GM12873 (cell line): ENCODE measurements around the gene GIMD1.

Source experiments
- TF ChIP-seq, protein P1 (sequence below): IDR thresholded peaks from 2 replicates; pipeline ENCODE4 v1.5.1; 2012; ENCODE audit warnings: low read depth, mild to moderate bottlenecking, moderate library complexity, low read length, control low read depth; ENCODE audit not compliant: insufficient read depth; ENCODE audit errors: missing control alignments

Gene GIMD1

DNA sequence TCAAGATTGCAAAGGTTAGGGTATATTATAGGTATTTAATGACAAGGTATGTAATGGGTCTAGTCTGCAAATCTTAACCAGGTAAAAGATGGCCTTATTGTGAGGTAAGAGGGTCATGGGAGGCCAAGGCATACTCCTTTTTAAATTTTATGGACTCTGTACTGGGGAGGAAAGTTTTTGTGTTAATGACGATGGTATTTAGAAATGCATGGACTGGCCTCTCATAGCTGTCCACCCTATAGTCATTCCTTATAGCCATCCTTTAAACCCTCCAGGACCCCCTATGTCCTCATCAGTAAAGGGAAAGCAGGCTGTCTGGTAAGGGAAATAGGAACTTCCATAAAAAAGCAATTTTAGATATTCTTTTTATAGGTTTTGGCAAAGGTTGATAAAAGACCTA lies 50.8 kb downstream of the GIMD1 start:
- TF ChIP-seq, protein P1, sequence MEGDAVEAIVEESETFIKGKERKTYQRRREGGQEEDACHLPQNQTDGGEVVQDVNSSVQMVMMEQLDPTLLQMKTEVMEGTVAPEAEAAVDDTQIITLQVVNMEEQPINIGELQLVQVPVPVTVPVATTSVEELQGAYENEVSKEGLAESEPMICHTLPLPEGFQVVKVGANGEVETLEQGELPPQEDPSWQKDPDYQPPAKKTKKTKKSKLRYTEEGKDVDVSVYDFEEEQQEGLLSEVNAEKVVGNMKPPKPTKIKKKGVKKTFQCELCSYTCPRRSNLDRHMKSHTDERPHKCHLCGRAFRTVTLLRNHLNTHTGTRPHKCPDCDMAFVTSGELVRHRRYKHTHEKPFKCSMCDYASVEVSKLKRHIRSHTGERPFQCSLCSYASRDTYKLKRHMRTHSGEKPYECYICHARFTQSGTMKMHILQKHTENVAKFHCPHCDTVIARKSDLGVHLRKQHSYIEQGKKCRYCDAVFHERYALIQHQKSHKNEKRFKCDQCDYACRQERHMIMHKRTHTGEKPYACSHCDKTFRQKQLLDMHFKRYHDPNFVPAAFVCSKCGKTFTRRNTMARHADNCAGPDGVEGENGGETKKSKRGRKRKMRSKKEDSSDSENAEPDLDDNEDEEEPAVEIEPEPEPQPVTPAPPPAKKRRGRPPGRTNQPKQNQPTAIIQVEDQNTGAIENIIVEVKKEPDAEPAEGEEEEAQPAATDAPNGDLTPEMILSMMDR, result no peak

DNA sequence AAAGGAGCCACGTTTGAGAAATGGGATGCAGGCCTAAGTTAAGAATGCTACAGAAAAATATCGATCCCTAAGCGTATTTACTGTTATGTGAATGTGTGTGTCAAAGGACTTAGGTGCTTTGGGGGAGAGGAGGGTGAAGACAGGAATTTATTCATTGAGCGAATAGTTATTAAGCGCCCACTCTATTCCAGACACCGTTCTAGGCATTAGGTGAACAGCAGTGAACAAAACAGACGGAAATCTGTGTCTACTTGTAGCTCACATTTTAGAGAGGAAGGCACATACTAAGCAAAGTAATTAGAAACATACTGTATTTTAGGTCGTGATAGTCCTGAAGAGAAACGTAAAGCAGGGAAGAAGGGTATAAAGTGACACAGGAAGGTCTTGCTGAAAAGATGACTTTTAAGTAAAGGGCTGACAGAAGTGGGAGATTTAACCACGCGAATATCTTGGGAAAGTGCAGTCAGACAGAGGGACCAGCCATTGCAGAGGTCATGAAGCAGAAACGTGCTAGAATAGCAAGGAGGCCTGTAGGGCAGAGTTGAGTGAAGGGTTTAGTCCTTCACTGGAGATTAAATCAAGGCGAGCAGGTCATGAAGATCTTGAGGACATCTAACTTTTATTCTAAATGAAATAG lies 51.7 kb downstream of the GIMD1 start:
- TF ChIP-seq, protein P1, result no peak

DNA sequence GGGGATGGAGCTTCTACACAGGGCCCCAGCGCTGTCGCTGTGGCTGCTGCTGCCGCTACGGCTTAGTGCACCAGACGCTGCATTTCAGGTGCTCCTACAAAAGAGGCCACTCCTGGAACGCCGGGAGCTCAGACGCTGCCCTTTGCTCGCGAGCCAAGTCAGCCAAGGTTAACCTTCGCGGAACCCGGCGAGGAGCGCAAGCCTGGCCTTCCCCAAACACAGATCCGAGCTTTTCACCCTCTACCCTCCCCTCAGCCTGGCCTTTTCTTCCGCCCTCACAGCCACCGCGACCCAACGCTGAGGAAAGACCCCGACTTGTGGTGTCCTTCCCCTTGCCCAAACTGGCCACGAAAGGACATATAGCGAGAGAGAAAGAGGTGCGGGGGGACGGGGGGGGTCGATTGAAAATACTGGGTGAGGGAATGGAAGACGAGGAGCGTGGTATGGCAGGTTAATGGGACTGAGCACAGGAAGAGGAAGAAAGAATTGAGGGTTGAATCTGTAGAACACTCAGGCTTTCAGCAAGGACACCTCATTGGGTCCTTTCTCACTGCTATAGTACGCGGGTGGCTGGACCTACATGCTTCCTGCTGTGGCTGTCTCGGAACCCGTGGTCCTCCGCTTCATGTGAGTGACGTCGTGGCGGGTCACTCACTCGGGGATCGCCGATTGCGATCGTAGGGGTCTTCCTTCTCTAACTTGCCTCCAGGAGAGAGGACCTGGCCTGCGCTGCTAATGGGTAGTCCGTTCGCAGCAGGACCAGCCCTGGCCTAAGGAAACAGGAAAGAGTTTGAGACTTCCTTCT lies 52.4 kb downstream of the GIMD1 start, which contains the start of the genes AIMP1 and TBCK:
Gene AIMP1, plus strand, starts transcription at position 583 of the 805 bp plus-strand sequence. CDS start 8,460 bp downstream, outside the sequence.
Gene TBCK, minus strand, starts transcription at position 242 of the 805 bp plus-strand sequence. CDS start 7,249 bp downstream, outside the sequence.
- TF ChIP-seq, protein P1, result no peak

DNA sequence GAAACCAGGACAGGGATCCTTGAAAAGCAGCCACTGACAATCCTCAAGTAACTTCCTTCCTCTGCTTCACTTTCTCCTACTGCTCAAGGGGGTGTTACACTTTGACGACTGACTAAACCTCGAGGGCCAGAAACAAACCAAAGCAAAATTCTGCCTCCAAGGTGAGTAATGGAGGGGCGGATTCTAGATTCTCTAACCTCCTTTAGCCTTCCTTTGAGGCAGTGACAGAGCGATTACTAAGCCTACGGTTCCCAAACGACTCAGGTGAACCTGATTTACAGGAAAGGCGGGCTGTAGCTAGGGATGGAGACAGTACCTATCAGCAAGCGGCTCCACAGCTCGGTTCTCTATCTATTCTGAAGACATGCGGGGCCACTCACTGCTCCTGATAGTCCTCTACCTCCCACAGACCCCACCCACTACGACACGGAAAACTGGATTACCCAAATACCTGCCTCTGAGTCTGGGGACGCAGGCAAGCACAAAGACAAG lies 53.1 kb downstream of the GIMD1 start:
- TF ChIP-seq, protein P1, result no peak

DNA sequence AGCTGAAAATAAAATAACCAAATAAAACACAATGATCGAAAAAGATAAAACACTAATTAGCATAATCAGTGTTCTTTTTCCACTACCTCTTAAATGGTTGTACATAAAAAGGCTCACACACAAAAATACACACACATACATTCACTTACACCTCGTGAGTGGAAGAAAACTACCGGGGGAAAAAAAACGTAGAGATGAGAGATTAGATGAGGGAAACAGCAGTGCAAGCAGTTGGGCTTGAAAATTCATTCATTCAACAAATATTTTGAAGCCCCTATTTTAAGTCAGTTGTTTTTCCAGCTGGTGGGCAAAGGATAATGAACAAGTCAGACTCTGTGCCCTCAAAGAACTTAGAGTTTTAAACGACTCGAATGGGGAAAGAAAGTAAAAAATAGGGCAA lies 53.6 kb downstream of the GIMD1 start:
- TF ChIP-seq, protein P1, result no peak

DNA sequence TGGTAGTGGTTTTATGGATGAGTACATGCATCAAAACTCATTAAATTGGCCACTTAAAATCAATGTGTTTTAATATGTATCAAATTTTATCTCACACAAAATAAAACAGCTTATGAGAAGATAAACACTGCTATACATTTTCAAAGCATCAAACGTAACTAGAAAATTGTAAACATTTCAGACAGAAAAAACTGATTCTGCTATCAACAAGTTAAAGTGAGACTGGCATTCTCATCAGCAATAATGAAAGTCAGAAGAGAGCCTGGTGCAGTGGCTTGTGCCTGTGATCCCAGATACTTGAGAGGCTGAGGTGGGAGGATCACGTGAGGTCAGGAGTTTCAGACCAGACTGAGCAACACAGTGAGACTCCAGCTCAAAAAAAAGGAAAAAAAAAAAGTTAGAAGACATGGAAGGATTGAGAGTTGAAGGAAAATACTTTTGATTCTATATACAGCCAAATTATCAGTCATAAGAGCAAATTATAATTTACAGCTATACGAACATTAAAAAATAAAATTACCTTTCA lies 55.5 kb downstream of the GIMD1 start:
- TF ChIP-seq, protein P1, result no peak

DNA sequence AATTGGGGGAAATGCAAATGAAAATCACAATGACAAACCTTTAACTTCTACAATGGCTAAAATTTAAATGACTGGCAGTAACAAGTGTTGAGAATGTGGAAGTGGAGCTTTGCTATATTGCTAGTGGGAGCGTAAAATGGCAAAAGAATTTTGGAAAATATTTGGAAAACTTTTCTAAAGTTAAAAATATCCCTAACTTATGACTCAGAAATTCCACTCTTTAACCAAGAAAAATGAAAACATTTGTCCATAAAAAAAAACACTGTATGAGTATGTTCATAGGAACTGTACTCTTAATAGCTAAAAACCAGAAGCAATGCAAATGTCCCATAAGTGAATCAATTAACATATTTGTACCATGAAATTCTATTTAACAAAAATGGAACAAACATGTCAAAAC lies 56.2 kb downstream of the GIMD1 start:
- TF ChIP-seq, protein P1, result no peak
